ENCODE data around the gene LIG4.
"Not testable (repeated sequence)": the region's sequence is repeated elsewhere in the genome, so short reads cannot be mapped to it uniquely, and the experiment has no call there.

The LIG4 gene

GRCh38 chr13:108220041-108220440 lies 4.7 kb upstream of the LIG4 start:
- FAIRE-seq (peak; percentile 51), DNase-seq (ENCODE audit: insufficient read length, low spot score) (no peak)
- TF ChIP-seq POLR2AphosphoS5 (IDR thresholded peaks at IDR 0.05; ENCODE audit: low read depth, low read length) (no peak), POLR2A (IDR thresholded peaks at IDR 0.05; ENCODE audit: low read depth, low read length) (no peak), POU2F2 (IDR thresholded peaks at IDR 0.05; ENCODE audit: low read depth, low read length) (no peak), TAF1 (IDR thresholded peaks at IDR 0.05; ENCODE audit: low read depth, low read length) (no peak), PAX5 (IDR thresholded peaks at IDR 0.05; ENCODE audit: insufficient read depth, low read length, severe bottlenecking) (no peak), SPI1 (IDR thresholded peaks at IDR 0.05; ENCODE audit: low read depth, low read length) (no peak)

GRCh38 chr13:108218044-108218974 lies 3.0 kb upstream of the LIG4 start, which contains the start of gene ABHD13:
TSS of gene ABHD13 (plus strand) at chr13:108218392. CDS start at chr13:108229219, 10,827 bp downstream.
- TF ChIP-seq POLR2AphosphoS5 (IDR thresholded peaks at IDR 0.05; ENCODE audit: low read depth, low read length) (peak; percentile 70), POLR2A (IDR thresholded peaks at IDR 0.05; ENCODE audit: low read depth, low read length) (peak; percentile 70; the same call in 1 of the 2 replicates), POU2F2 (IDR thresholded peaks at IDR 0.05; ENCODE audit: low read depth, low read length) (peak; percentile 56; the same call in 1 of the 2 replicates), TAF1 (IDR thresholded peaks at IDR 0.05; ENCODE audit: low read depth, low read length) (peak; percentile 55), SPI1 (IDR thresholded peaks at IDR 0.05; ENCODE audit: low read depth, low read length) (no peak)
- DNase-seq (ENCODE audit: insufficient read length, low spot score) (peak; percentile 85), FAIRE-seq (peak; percentile 92)

- FAIRE-seq = not testable (repeated sequence)
These were observed 2.1 kb upstream of the LIG4 start for GRCh38 chr13:108217307-108218043.

GRCh38 chr13:108214441-108215271 lies 680 bp downstream of the LIG4 start:
- TF ChIP-seq POLR2AphosphoS5 (IDR thresholded peaks at IDR 0.05; ENCODE audit: low read depth, low read length) (no peak), TAF1 (IDR thresholded peaks at IDR 0.05; ENCODE audit: low read depth, low read length) (no peak), POLR2A (IDR thresholded peaks at IDR 0.05; ENCODE audit: low read depth, low read length) (no peak), PAX5 (IDR thresholded peaks at IDR 0.05; ENCODE audit: insufficient read depth, low read length, severe bottlenecking) (no peak), POU2F2 (IDR thresholded peaks at IDR 0.05; ENCODE audit: low read depth, low read length) (no peak), SPI1 (IDR thresholded peaks at IDR 0.05; ENCODE audit: low read depth, low read length) (no peak)
- DNase-seq (ENCODE audit: insufficient read length, low spot score) (no peak), FAIRE-seq (no peak)

More at GRCh38 chr13:108217307-108218043, 2.1 kb upstream of the LIG4 start:
- DNase-seq (ENCODE audit: insufficient read length, low spot score) = not testable (repeated sequence)

GRCh38 chr13:108213946-108214345 lies 1.4 kb downstream of the LIG4 start:
- TF ChIP-seq SPI1 (IDR thresholded peaks at IDR 0.05; ENCODE audit: low read depth, low read length) (no peak), POU2F2 (IDR thresholded peaks at IDR 0.05; ENCODE audit: low read depth, low read length) (no peak), POLR2A (IDR thresholded peaks at IDR 0.05; ENCODE audit: low read depth, low read length) (no peak), TAF1 (IDR thresholded peaks at IDR 0.05; ENCODE audit: low read depth, low read length) (no peak), PAX5 (IDR thresholded peaks at IDR 0.05; ENCODE audit: insufficient read depth, low read length, severe bottlenecking) (no peak), POLR2AphosphoS5 (IDR thresholded peaks at IDR 0.05; ENCODE audit: low read depth, low read length) (no peak)
- DNase-seq (ENCODE audit: insufficient read length, low spot score) (no peak), FAIRE-seq (no peak)

- TF ChIP-seq POLR2AphosphoS5 (IDR thresholded peaks at IDR 0.05; ENCODE audit: low read depth, low read length) (no peak), POLR2A (IDR thresholded peaks at IDR 0.05; ENCODE audit: low read depth, low read length) (no peak), POU2F2 (IDR thresholded peaks at IDR 0.05; ENCODE audit: low read depth, low read length) (no peak), PAX5 (IDR thresholded peaks at IDR 0.05; ENCODE audit: insufficient read depth, low read length, severe bottlenecking) (no peak), TAF1 (IDR thresholded peaks at IDR 0.05; ENCODE audit: low read depth, low read length) (no peak), SPI1 (IDR thresholded peaks at IDR 0.05; ENCODE audit: low read depth, low read length) (no peak)
- DNase-seq (ENCODE audit: insufficient read length, low spot score) (no peak), FAIRE-seq (no peak)
These were observed 2.5 kb downstream of the LIG4 start for GRCh38 chr13:108212886-108213285.

GRCh38 chr13:108210551-108210950 lies 4.8 kb downstream of the LIG4 start:
- FAIRE-seq = no peak
- TF ChIP-seq TAF1 (IDR thresholded peaks at IDR 0.05; ENCODE audit: low read depth, low read length) (no peak), SPI1 (IDR thresholded peaks at IDR 0.05; ENCODE audit: low read depth, low read length) (no peak), POU2F2 (IDR thresholded peaks at IDR 0.05; ENCODE audit: low read depth, low read length) (no peak), POLR2AphosphoS5 (IDR thresholded peaks at IDR 0.05; ENCODE audit: low read depth, low read length) (no peak), POLR2A (IDR thresholded peaks at IDR 0.05; ENCODE audit: low read depth, low read length) (no peak), PAX5 (IDR thresholded peaks at IDR 0.05; ENCODE audit: insufficient read depth, low read length, severe bottlenecking) (no peak)
- no peak for DNase-seq (ENCODE audit: insufficient read length, low spot score)

GRCh38 chr13:108200781-108201398 lies 14.4 kb downstream of the LIG4 start:
- no peak for DNase-seq (ENCODE audit: insufficient read length, low spot score)
- TF ChIP-seq POLR2AphosphoS5 (IDR thresholded peaks at IDR 0.05; ENCODE audit: low read depth, low read length) (no peak), POLR2A (IDR thresholded peaks at IDR 0.05; ENCODE audit: low read depth, low read length) (no peak), TAF1 (IDR thresholded peaks at IDR 0.05; ENCODE audit: low read depth, low read length) (no peak), SPI1 (IDR thresholded peaks at IDR 0.05; ENCODE audit: low read depth, low read length) (no peak), PAX5 (IDR thresholded peaks at IDR 0.05; ENCODE audit: insufficient read depth, low read length, severe bottlenecking) (no peak), POU2F2 (IDR thresholded peaks at IDR 0.05; ENCODE audit: low read depth, low read length) (no peak)
- no peak for FAIRE-seq
